ENCODE measurements around the gene FEM1B. TPM values are rescaled to one million over a fixed set of nuclear protein-coding genes. Genes with fewer than 3 reads are reported as not detected.
A peak's percentile ranks its signal among the peaks of the same experiment; 100 is the strongest.

The FEM1B gene
- total and polyA plus RNA-seq, 2 donors (not counting 1 experiment from before 2014, with no cell fraction given) = 38.2 to 48.4 TPM

DNA sequence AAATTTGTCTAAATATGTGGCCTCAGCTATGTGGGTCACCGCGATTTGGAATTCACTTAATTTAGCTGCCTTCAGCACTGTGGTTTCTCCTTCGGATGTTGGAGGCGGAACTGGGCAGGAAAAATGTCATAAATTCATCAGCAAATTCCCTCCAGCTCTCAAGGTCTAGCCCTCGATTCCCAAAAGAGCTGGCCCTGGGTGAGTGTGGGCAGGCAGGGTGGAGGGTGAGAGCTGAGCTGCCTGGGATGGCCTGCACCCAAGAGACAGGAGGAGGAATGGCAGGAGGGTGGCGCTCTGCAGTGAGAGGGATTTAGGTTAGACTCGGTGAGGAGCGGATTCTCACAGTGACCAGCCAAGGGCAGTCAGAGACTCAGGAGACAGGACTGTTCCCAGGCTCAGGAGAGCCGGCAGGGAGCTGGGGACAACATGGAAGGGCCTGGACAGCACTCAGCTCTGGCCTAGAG lies 57.1 kb downstream of the FEM1B start:
- Histone ChIP-seq H3K9ac (ENCODE audit: insufficient read depth, low read length) (no peak overlapping the region), H3K36me3 (ENCODE audit: control insufficient read depth, insufficient read depth, low read length) (no peaks in the 10 kb centered on the region), H2AFZ (ENCODE audit: low read length) (no peak overlapping the region), H4K20me1 (ENCODE audit: control insufficient read depth, extremely low read depth, insufficient read depth, low read length) (no peaks in the 10 kb centered on the region), H3K4me3 (replicated peaks in 1 of 4; ENCODE audit: control extremely low read depth in 1 of 4, insufficient read depth in 1 of 4, low read depth in 3 of 4, low read length in 4 of 4) (no peak overlapping the region), H3K27ac (ENCODE audit: insufficient read depth, low read length) (no peak overlapping the region), H3K9me3 (ENCODE audit: control insufficient read depth, insufficient read depth, low read depth, low read length) (no peaks in the 10 kb centered on the region), H3K4me1 (ENCODE audit: control insufficient read depth, extremely low read depth, insufficient read depth, low read length) (peaks cover 19% of the 10 kb centered on the region), H3K79me2 (ENCODE audit: control insufficient read depth, insufficient read depth, low read length) (no peaks in the 10 kb centered on the region), H3K27me3 (ENCODE audit: control insufficient read depth, insufficient read depth, low read length) (peaks cover 2% of the 10 kb centered on the region), H3K4me2 (ENCODE audit: extremely low read depth, insufficient read depth, low read length) (no peak overlapping the region)
- TF ChIP-seq EZH2 (IDR thresholded peaks at IDR 0.05; ENCODE audit: low read length, missing control alignments) = no peak
- TF ChIP-seq, protein P1, sequence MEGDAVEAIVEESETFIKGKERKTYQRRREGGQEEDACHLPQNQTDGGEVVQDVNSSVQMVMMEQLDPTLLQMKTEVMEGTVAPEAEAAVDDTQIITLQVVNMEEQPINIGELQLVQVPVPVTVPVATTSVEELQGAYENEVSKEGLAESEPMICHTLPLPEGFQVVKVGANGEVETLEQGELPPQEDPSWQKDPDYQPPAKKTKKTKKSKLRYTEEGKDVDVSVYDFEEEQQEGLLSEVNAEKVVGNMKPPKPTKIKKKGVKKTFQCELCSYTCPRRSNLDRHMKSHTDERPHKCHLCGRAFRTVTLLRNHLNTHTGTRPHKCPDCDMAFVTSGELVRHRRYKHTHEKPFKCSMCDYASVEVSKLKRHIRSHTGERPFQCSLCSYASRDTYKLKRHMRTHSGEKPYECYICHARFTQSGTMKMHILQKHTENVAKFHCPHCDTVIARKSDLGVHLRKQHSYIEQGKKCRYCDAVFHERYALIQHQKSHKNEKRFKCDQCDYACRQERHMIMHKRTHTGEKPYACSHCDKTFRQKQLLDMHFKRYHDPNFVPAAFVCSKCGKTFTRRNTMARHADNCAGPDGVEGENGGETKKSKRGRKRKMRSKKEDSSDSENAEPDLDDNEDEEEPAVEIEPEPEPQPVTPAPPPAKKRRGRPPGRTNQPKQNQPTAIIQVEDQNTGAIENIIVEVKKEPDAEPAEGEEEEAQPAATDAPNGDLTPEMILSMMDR (conservative IDR thresholded peaks at IDR 0.05 in 1 of 2, IDR thresholded peaks at IDR 0.05 in 1 of 2; ENCODE audit: low read depth in 1 of 2, low read length in 2 of 2) = no peak
- DNase-seq (ENCODE audit: low read depth in 2 of 2) = peak; percentile 18 to 91

DNA sequence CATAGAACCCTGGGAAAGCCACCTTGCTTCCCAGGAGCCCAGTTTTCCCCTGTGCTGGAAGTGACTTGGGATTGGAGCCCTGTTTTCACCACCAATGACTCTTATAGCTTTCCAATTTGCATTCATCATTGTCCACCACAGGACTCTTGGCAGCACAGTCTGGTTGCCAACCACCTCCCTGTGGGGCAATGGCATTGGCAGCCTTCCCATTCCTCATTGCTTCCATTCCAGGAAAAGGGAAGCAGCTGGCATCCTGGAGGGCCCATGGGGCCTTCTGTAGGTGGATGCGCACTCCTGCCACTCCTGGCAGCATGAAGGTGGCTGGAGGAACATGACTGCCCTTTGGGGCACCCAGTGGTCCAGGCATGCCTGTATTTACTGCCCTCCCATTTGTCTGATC lies 57.7 kb downstream of the FEM1B start:
- Histone ChIP-seq H4K20me1 (ENCODE audit: control insufficient read depth, extremely low read depth, insufficient read depth, low read length) (no peaks in the 10 kb centered on the region), H3K4me3 (replicated peaks in 1 of 4; ENCODE audit: control extremely low read depth in 1 of 4, insufficient read depth in 1 of 4, low read depth in 3 of 4, low read length in 4 of 4) (no peak overlapping the region), H3K79me2 (ENCODE audit: control insufficient read depth, insufficient read depth, low read length) (no peaks in the 10 kb centered on the region), H3K9ac (ENCODE audit: insufficient read depth, low read length) (no peak overlapping the region), H3K9me3 (ENCODE audit: control insufficient read depth, insufficient read depth, low read depth, low read length) (no peaks in the 10 kb centered on the region), H3K36me3 (ENCODE audit: control insufficient read depth, insufficient read depth, low read length) (no peaks in the 10 kb centered on the region), H3K4me2 (ENCODE audit: extremely low read depth, insufficient read depth, low read length) (no peak overlapping the region), H3K4me1 (ENCODE audit: control insufficient read depth, extremely low read depth, insufficient read depth, low read length) (peaks cover 19% of the 10 kb centered on the region), H2AFZ (ENCODE audit: low read length) (no peak overlapping the region), H3K27me3 (ENCODE audit: control insufficient read depth, insufficient read depth, low read length) (peaks cover 2% of the 10 kb centered on the region), H3K27ac (ENCODE audit: insufficient read depth, low read length) (no peak overlapping the region)
- peak in 1 of 2 donors; percentile 23 for DNase-seq (ENCODE audit: low read depth in 2 of 2)
- TF ChIP-seq, protein P1 (conservative IDR thresholded peaks at IDR 0.05 in 1 of 2, IDR thresholded peaks at IDR 0.05 in 1 of 2; ENCODE audit: low read depth in 1 of 2, low read length in 2 of 2) = no peak
- no peak for TF ChIP-seq EZH2 (IDR thresholded peaks at IDR 0.05; ENCODE audit: low read length, missing control alignments)

DNA sequence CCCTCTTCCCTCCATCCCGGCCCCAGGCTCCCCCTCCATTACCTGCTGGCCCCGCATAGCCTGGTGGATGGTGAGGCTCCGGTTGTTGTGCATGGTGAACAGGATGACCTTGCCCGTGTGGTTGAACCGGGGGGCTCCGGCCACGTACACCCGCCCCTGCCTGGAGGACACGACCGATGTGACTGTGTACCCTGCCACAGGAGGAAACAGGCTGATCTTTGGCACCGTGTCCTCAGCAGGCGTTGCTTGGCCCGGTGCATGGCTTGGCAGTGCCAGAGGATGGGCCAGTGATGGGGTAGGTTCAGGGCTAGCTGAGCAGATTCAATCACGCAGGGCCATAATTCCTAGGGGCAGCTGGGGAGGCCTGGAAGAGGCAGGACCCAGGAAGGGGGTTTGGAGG lies 58.1 kb downstream of the FEM1B start:
- H2AFZ ChIP-seq (ENCODE audit: low read length) = no peak overlapping the region
- no peaks in the 10 kb centered on the region for H3K36me3 ChIP-seq (ENCODE audit: control insufficient read depth, insufficient read depth, low read length)
- no peaks in the 10 kb centered on the region for H4K20me1 ChIP-seq (ENCODE audit: control insufficient read depth, extremely low read depth, insufficient read depth, low read length)
- H3K9me3 ChIP-seq (ENCODE audit: control insufficient read depth, insufficient read depth, low read depth, low read length) = no peaks in the 10 kb centered on the region
- no peak for TF ChIP-seq EZH2 (IDR thresholded peaks at IDR 0.05; ENCODE audit: low read length, missing control alignments)
- TF ChIP-seq, protein P1 (conservative IDR thresholded peaks at IDR 0.05 in 1 of 2, IDR thresholded peaks at IDR 0.05 in 1 of 2; ENCODE audit: low read depth in 1 of 2, low read length in 2 of 2) = no peak
- H3K4me2 ChIP-seq (ENCODE audit: extremely low read depth, insufficient read depth, low read length) = no peak overlapping the region
- H3K4me1 ChIP-seq (ENCODE audit: control insufficient read depth, extremely low read depth, insufficient read depth, low read length) = peaks cover 19% of the 10 kb centered on the region
- H3K27ac ChIP-seq (ENCODE audit: insufficient read depth, low read length) = no peak overlapping the region
- no peak for DNase-seq (ENCODE audit: low read depth in 2 of 2)
- H3K4me3 ChIP-seq (replicated peaks in 1 of 4; ENCODE audit: control extremely low read depth in 1 of 4, insufficient read depth in 1 of 4, low read depth in 3 of 4, low read length in 4 of 4) = no peak overlapping the region
- H3K27me3 ChIP-seq (ENCODE audit: control insufficient read depth, insufficient read depth, low read length) = peaks cover 2% of the 10 kb centered on the region
- H3K79me2 ChIP-seq (ENCODE audit: control insufficient read depth, insufficient read depth, low read length) = no peaks in the 10 kb centered on the region
- H3K9ac ChIP-seq (ENCODE audit: insufficient read depth, low read length) = no peak overlapping the region

All from fibroblast of lung (primary cell).